Skeletal muscle tissue (tissue), 4 donors: ENCODE results near the gene CGB8. TPM values are rescaled to one million over a fixed set of nuclear protein-coding genes. Genes with fewer than 3 reads are reported as not detected.
"Not testable (repeated sequence)": the region's sequence is repeated elsewhere in the genome, so short reads cannot be mapped to it uniquely, and the experiment has no call there.

Source experiments
- H3K27ac ChIP-seq: one replicate; pipeline ENCODE4 v1.7.0; 2013; ENCODE audit warnings: mild to moderate bottlenecking, low read depth, low read length, inconsistent platforms
- H3K27me3 ChIP-seq, 3 donors: one replicate each; pipeline ENCODE4 v1.7.0; 2013; ENCODE audit warnings: low read length in 3 of 3; ENCODE audit not compliant: control insufficient read depth in 3 of 3, insufficient read depth in 3 of 3
- H3K36me3 ChIP-seq, 3 donors: one replicate each; pipeline ENCODE4 v1.7.0; 2013; ENCODE audit warnings: low read length in 3 of 3; ENCODE audit not compliant: control insufficient read depth in 3 of 3, insufficient read depth in 3 of 3
- H3K4me1 ChIP-seq, 3 donors: one replicate each; pipeline ENCODE4 v1.7.0; 2013; ENCODE audit warnings: low read length in 3 of 3, mild to moderate bottlenecking in 3 of 3; ENCODE audit not compliant: control insufficient read depth in 3 of 3, insufficient read depth in 3 of 3
- H3K4me3 ChIP-seq, 3 donors: one replicate each; pipeline ENCODE4 v1.7.0; 2013; ENCODE audit warnings: low read length in 3 of 3
- H3K9ac ChIP-seq, 3 donors: one replicate each; pipeline ENCODE4 v1.7.0; 2013; ENCODE audit warnings: low read length in 3 of 3, mild to moderate bottlenecking in 3 of 3, moderate library complexity in 2 of 3, low read depth in 1 of 3
- H3K9me3 ChIP-seq, 3 donors: one replicate each; pipeline ENCODE4 v1.7.0; 2013; ENCODE audit warnings: low read length in 3 of 3; ENCODE audit not compliant: control insufficient read depth in 3 of 3
- total RNA-seq: library from RNA; depleted of rRNA; stranded (reverse); fragments of >200 nt; gene quantifications from one replicate; pipeline ENCODE4 v1.2.3, GENCODE V29; 2014
- donor health status: Osteomylitis.

CGB8 gene
- total RNA-seq, 1 donor from 2014 or later, result not detected

GRCh38 chr19:49031642-49032301 is 17.1 kb downstream of the CGB8 start, which contains the start of gene CGB2:
TSS of gene CGB2 (plus strand) at chr19:49031890. CDS start at chr19:49032096, 206 bp downstream.
- H3K27me3 ChIP-seq, H3K9ac ChIP-seq, H3K4me1 ChIP-seq, H3K36me3 ChIP-seq, H3K4me3 ChIP-seq, H3K27ac ChIP-seq, H3K9me3 ChIP-seq: not testable (repeated sequence)

DNA sequence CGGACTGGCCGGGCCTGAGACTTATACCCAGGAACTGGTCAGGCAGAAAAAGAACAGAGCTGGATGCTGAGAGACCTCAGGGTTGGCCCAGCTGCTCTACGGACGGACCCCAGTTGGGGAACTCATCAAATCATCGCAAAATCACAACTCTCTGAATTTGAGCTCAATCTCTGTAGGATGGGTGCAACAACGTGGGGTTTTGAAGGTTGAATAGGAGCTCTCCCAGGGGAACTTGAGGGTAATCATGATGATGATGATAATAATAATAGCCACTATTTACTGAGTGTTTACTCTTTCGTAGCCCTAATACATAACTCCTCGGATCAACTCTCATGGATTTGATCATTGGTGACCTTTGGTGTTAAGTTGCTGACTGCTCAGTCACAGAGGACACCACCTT is 18.6 kb downstream of the CGB8 start:
- not testable (repeated sequence) for H3K4me1 ChIP-seq, H3K4me3 ChIP-seq

GRCh38 chr19:49029749-49030148 is 19.2 kb downstream of the CGB8 start:
- H3K27ac ChIP-seq, H3K9ac ChIP-seq, H3K4me1 ChIP-seq, H3K4me3 ChIP-seq, H3K9me3 ChIP-seq, H3K27me3 ChIP-seq, H3K36me3 ChIP-seq: not testable (repeated sequence)

More for the DNA sequence above, 18.6 kb downstream of the CGB8 start:
- not testable (repeated sequence) for H3K9ac ChIP-seq, H3K9me3 ChIP-seq, H3K27me3 ChIP-seq, H3K36me3 ChIP-seq, H3K27ac ChIP-seq

DNA sequence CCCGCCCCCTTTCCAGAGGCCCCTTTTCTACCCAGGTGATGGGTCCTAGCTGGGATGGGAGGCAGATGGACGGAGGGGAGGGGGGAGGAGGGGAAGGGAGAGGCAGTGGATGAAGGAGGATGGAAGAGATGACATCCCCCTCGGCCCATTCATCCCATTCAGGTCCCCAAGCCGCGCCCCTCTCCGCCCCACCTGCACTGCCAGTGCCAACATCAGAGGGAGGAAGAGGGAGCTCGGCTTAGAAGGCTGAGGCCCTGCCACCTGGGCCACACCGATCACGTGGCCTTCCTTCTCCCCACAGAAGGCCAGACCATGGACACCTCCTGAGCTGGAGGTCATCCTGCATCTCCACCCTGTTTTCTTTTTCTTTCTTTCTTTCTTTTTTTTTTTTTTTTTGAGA is 20.2 kb downstream of the CGB8 start:
- not testable (repeated sequence) for H3K27ac ChIP-seq, H3K9me3 ChIP-seq, H3K4me3 ChIP-seq, H3K36me3 ChIP-seq, H3K4me1 ChIP-seq, H3K27me3 ChIP-seq, H3K9ac ChIP-seq

DNA sequence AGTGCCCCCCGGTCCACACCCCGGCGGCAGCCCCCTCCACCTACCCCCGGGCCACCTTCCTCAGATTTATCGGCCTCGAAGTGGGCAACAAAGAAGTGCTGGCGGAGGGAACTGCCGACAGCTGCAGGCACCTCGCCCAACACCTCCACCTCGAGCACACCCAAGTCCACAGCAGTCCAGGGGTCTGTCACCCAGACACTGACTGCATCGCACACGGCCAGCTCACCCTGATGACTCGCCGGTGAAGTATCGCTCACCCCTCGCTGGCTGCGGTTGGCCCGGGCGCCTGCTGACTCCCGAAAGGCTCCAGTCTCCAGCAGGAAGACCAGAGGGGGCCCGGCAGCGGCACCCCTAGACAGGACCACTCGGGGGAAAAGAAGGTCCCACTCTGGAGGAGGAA is 23.3 kb downstream of the CGB8 start:
- not testable (repeated sequence) for H3K27ac ChIP-seq, H3K36me3 ChIP-seq, H3K9ac ChIP-seq, H3K4me3 ChIP-seq, H3K9me3 ChIP-seq, H3K27me3 ChIP-seq, H3K4me1 ChIP-seq

DNA sequence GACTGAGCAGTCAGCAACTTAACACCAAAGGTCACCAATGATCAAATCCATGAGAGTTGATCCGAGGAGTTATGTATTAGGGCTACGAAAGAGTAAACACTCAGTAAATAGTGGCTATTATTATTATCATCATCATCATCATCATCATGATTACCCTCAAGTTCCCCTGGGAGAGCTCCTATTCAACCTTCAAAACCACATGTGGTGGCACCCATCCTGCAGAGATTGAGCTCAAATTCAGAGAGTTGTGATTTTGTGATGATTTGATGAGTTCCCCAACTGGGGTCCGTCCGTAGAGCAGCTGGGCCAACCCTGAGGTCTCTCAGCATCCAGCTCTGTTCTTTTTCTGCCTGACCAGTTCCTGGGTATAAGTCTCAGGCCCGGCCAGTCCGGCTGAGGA is 23.8 kb downstream of the CGB8 start:
- not testable (repeated sequence) for H3K9me3 ChIP-seq, H3K36me3 ChIP-seq

GRCh38 chr19:49024233-49024632 is 24.7 kb downstream of the CGB8 start, which contains the start of gene CGB3:
TSS of gene CGB3 (minus strand) at chr19:49024333. CDS start at chr19:49023971, 362 bp downstream.
- H3K9me3 ChIP-seq, H3K4me3 ChIP-seq, H3K36me3 ChIP-seq, H3K9ac ChIP-seq, H3K4me1 ChIP-seq, H3K27ac ChIP-seq: not testable (repeated sequence)
- peaks cover 0 to 11% (median 2%) of the 10 kb centered on the region in 3 donors for H3K27me3 ChIP-seq

More for the DNA sequence above, 23.8 kb downstream of the CGB8 start:
- H3K27ac ChIP-seq, H3K27me3 ChIP-seq, H3K4me3 ChIP-seq, H3K4me1 ChIP-seq, H3K9ac ChIP-seq: not testable (repeated sequence)

DNA sequence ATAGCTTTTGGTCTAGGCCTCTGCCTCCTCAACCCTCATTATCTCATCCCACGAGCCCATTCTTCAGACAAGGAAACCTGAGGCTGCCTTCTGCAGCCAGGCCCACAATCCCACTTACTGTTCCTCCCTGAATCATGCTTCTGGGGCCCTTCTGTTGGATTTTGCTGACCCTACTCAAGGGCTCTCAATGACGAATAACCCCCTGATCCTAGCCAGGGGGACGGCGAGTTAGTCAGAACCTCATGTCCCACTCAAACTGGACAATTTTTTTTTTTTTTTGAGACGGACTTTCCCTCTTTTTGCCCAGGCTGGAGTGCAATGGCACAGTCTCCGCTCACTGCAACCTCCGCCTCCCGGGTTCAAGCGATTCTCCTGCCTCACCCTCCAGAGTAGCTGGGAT is 26.8 kb downstream of the CGB8 start:
- Histone ChIP-seq H3K9ac (no peak overlapping the region), H3K9me3 (no peaks in the 10 kb centered on the region), H3K27me3 (peaks cover 2 to 11% (median 4%) of the 10 kb centered on the region in 3 donors), H3K4me3 (no peak overlapping the region), H3K36me3 (no peaks in the 10 kb centered on the region), H3K27ac (no peak overlapping the region), H3K4me1 (peaks cover 15 to 21% (median 16%) of the 10 kb centered on the region in 3 donors)

DNA sequence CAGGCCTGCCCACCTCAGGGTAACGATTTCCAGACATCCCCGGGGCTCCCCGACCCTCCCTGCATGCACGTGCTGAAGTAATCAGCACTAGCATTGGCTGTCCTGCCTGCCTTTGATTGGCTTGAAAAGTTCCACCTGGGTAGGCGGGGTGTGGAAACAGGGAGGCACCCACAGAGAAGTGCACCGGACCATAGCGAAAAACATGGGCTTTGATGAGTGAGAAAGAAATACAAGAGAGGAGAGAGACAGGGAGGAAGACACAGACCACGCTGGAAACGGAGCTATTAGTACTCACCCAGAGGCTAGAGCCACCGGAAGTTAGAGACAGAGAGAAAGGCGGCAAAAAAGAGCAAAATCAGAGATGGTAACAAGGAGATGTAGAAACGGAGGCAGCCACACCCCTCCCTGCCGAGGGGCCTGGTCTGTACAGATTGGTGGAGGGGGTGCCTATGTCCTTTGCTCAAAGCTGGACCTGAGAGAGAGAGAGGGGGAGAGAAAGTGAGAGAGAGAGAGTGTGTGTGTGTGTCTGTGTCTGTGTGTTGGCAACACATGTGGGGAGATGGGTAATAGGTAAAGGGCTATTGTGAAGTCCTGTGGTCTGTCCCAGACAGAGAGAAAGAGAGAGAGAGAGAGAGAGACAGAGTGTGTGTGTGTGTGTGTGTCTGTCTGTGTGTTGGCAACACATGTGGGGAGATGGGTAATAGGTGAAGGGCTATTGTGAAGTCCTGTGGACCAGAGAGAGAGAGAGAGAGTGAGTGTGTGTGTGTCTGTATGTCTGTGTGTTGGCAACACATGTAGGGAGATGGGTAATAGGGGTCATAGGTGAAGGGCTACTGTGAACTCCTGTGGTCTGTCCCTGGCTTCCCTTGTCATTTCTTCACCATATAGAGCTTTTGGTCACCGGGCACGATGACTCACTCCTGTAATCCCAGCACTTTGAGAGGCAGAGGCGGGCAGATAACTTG is 27.7 kb downstream of the CGB8 start:
- H3K36me3 ChIP-seq, result peaks cover 0 to 1% (median under 1%) of the 10 kb centered on the region in 3 donors
- H3K9ac ChIP-seq, result no peak overlapping the region
- peaks cover 15 to 21% (median 16%) of the 10 kb centered on the region in 3 donors for H3K4me1 ChIP-seq
- H3K27me3 ChIP-seq, result peaks cover 3 to 11% (median 4%) of the 10 kb centered on the region in 3 donors
- H3K9me3 ChIP-seq, result no peaks in the 10 kb centered on the region
- no peak overlapping the region for H3K4me3 ChIP-seq
- H3K27ac ChIP-seq, result no peak overlapping the region

GRCh38 chr19:49020342-49020741 is 28.6 kb downstream of the CGB8 start:
- peaks cover 4 to 10% (median 9%) of the 10 kb centered on the region in 3 donors for H3K36me3 ChIP-seq
- no peak overlapping the region for H3K4me3 ChIP-seq
- no peak overlapping the region for H3K9ac ChIP-seq
- H3K9me3 ChIP-seq, result no peaks in the 10 kb centered on the region
- peaks cover 3 to 11% (median 4%) of the 10 kb centered on the region in 3 donors for H3K27me3 ChIP-seq
- peaks cover 15 to 21% (median 16%) of the 10 kb centered on the region in 3 donors for H3K4me1 ChIP-seq
- no peak overlapping the region for H3K27ac ChIP-seq
